GM11168 (cell line): ENCODE measurements around the gene MEX3C.

Source experiments
- in situ Hi-C: fragments of 300-500 bp; cut with MboI; formaldehyde crosslinking; loops from one replicate; pipeline ENCODE4 v1.12.0; 2022; ENCODE audit warnings: low sequenced_read_pairs; ENCODE audit not compliant: unreplicated experiment

The MEX3C gene

GRCh38 chr18:51197661-51198424 lies at the start of gene MEX3C:
TSS of gene MEX3C (minus strand) at chr18:51197681. CDS start at chr18:51197320, 361 bp downstream.
- in situ Hi-C loops = no loop called here

DNA sequence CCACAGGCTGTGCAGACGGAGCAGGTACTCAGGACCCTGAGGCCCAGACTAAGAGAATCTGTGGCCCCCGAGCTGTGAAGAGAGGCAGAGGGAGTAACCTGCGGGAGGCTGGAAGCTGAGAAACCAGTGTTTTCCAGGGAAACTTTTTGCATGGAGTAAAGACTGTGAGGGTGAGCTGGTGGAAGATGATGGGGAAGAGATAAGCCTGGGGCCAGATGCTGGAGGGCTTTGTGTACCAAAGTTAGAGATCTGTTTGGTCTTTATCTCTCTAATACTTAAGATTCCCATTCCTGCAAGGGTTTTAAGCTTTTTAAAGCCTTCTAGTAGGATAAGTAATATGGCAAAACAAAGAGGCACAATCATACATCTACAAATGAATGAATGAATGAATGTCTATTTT lies 43.7 kb upstream of the MEX3C start:
- in situ Hi-C loops = no loop called here

GRCh38 chr18:51236225-51236624 lies 38.7 kb upstream of the MEX3C start:
- in situ Hi-C loops = no loop called here

- in situ Hi-C loops = no loop called here
Measured at GRCh38 chr18:51235009-51235789, 37.7 kb upstream of the MEX3C start.

- in situ Hi-C loops = no loop called here
Measured at GRCh38 chr18:51234117-51235008, 36.9 kb upstream of the MEX3C start.

DNA sequence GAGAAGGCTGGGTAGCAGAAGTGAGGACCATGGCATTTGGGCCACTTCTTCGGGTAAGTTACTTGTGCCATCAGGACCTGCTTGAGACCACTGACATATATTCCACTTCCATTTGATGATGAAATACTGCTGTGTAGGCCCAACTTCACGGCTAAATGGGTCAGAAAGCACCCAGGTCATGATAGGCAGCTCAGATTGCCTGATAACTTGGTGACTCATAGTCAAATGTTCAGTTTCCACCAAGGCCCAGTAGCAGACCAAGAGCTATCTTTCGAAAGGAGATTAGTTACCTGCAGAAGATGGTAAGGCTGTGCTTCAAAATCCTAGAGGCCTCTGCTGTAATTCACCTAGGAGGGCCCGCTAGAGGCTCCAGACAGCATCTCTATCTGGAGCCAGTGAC lies 31.8 kb upstream of the MEX3C start:
- in situ Hi-C loops = no loop called here

DNA sequence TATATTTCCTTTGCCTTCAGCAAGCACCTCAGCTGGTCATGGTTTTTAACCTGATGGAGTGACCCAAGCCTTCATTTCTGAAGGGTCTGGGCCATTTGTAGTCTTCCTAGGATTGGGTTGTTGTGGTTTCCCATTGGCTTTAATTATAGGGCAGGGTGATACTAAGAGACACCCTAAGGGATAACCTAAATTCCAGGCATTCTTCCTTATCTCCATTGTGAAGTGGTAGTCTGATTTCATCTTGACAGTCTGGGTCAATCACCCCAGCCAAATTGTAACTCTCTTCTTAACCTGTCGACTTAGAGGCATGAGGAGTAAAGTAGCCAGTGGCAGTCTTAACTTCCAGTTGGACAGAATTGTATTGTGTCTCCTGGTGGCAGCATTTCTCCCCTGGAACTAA lies 30.2 kb upstream of the MEX3C start:
- in situ Hi-C loops = no loop called here

DNA sequence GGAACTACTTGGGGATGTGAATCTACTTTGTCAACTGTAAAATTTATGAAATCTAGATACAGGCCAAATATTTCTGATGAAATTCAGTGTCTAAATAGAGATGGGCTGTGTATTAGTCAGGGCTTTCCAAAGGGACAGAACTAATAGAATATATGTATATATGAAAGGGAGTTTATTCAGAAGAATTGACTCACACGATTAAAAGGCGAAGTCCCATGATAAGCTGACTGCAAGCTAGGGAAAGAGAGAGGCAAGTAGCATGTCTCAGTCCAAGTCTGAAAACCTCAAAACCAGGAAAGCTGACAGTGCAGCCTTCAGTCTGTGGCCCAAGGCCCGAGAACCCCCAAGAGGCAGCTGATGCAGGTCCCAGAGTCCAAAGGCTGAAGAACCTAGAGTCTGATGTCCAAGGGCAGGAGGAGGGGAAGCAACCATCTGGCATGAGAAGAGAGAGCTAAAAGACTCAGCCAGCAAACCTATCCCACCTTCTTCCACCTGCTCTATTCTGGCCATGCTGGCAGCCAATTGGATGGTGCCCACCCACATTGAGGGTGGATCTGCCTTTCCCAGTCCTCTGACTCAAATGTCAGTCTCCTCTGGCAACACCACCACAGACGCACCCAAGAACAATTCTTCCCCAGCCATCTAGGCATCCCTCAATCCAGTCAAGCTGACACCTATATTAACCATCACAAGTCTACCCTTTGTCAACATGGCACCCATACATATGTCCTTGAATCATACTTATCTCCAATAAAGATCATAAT lies 29.3 kb upstream of the MEX3C start:
- in situ Hi-C loops = no loop called here

DNA sequence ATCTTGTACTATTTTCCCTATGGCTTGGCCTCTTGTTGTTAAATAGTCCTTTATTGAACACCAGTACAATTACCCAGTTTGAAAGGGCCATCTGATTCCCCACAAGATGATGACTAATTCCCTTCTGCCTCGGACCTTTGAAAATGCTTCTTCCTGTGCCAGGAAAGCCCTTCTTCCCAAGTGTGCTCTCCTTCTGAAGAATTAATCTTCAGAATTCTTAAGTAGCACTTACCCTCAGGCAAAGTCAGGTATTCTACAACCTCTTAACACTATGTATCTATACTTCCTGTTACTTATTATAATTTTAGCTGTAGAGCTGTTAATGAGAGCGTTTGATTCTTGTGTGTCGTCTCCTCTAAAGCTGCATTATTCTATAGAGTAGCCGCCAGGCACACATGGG lies 28.6 kb upstream of the MEX3C start:
- in situ Hi-C loops = no loop called here

DNA sequence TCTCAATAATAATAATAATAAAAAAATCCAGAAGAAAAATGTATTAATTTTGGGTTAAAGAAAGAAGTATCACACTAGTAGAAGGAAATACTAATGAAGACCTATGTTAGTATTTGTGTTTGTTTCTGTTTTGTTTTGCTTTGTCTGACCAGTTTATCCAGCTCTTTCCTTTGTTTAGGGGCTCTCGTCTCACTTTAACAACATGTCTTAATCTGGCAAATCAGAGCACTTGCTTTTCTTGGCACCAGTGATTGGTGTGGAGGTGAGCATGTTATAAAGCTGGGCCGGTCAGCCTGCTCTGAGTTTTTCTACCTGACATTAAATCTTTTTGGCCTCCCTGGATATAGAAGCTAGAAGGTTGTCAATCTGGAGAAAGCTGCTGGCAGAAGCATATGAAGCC lies 15.1 kb upstream of the MEX3C start:
- in situ Hi-C loops = no loop called here

- in situ Hi-C loops = no loop called here
Measured at GRCh38 chr18:51211552-51211951, 14.1 kb upstream of the MEX3C start.

DNA sequence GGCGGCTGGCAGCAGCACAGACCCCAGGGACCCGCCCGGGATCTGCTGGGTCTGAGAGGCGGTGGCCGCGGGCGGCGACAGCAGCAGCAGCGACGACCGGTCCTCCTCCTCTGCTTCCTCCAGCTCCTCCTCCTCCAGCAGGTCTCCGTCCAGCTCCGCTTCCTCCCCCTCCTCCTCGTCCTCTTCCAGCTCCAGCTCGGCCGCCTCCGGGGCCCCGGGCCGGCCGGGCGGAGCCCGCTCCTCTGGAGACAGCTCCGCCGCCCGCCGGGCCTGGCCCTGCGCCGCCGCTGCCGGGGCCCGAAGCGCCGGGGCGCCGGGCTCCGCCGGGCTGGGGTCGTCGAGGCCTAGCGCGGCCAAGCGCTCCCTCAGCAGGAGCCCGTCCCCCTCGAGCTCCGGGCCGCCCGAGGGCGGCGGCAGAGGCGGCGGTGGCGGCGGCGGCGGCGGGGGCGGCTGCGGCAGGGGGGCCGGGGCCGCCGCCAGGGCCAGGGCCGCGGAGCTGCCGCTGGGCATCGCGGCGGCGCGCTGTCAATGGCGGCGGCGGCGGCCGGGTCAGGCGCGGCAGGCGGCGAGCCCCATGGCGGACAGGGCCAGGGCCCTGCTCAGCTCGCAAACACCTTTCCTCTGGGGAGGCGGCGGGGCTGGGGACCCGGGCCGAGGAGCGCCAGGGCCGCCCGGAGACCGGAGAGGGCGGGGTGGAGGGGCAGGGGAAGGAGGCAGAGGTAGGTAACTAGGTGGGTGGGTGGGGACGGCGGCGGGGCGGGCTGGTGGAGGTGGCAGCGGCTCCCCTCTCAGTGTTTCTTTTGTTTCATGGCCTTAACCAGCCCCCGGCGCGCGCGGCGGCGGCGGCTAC lies 445 bp downstream of the MEX3C start:
- in situ Hi-C loops = no loop called here

- in situ Hi-C loops = no loop called here
Measured at GRCh38 chr18:51196118-51196810, 1.2 kb downstream of the MEX3C start.

DNA sequence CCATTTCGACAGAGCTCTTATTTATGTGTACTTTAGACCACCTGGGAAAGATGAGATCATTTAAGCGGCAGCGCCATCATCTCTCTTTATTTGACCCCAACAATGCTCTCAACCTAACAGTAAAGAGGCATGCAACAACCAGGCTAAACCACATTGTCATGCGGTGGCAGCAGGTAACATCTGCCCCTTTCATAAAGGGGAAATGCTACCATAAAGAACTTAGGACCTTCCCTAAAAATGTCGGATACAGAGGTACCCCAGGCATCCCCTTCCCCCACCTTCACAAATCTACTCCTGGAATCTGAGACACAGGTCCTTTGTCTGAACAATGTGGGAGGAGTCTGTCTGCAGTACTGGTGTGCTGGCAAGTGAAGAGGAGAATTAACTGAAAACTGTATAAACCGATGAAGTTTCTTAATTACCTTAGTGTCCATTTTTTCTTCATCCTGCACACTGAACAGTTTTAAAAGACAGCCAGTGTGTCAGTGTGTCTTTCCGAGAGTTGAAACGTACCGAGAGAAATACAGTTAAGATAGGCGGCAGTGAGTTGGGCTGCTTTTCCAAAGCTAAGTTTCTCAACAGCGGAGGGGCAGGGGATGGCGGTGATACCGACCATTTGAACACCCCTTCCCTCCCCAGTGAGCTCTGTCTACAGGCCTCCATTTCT lies 1.9 kb downstream of the MEX3C start:
- in situ Hi-C loops = no loop called here

GRCh38 chr18:51195086-51195450 lies 2.4 kb downstream of the MEX3C start:
- in situ Hi-C loops = no loop called here

DNA sequence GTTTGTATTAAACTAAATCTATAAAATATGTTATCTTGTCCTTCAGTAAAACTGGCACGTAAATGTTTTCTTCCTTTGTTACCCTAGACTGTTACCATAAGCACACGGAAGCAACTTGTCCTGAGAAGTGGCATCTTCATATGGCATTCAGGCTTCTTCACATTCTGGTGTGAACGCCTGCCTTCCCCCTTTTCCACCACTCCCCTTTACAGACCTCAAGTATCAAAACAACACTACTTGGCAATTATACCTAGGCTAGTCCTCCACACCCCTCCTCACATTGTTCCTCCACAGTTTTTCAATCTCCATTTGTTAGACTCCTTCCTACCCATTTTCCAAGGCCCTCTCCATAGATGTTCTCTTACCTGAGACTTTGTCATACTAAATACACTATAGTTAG lies 2.9 kb downstream of the MEX3C start:
- in situ Hi-C loops = no loop called here

- in situ Hi-C loops = no loop called here
Measured at GRCh38 chr18:51193621-51194287, 3.7 kb downstream of the MEX3C start.

DNA sequence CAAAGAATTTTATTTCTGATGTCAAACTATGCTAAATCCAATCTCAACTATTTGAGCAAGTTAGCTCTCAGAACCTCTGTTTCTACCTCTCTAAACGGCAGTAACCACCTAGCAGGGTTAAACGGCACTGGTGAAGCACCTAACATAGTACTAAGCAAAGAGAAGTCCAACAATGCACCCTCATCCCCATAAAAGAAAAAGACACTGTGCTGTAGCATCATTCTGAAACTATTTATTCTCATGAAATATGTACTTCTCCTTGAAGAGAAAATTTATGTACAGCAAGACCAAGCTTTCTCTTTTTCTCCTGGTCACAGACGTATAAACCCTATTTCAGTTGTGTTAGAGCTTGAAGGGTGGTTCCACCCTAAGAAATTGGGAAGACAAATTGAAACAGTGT lies 4.8 kb downstream of the MEX3C start:
- in situ Hi-C loops = no loop called here
